MCF 10A (cell line): ENCODE data around the gene ZNF554. TPM values are rescaled to one million over a fixed set of nuclear protein-coding genes. Genes with fewer than 3 reads are reported as not detected.

Experiments
- BruUV-seq: library from RNA; stranded (reverse); fragments of 400-500 nt; replicated peaks from 2 replicates; lab custom pipeline; 2021; lab: Mats Ljungman, UMichigan
- CTCF ChIA-PET: fragments of 300-600 bp; sonication (Branson Sonifier 250); formaldehyde crosslinking; extraction: SDS; loops from one replicate; lab custom pipeline; 2021; ENCODE audit warnings: antibody characterized with exemption, inconsistent platforms; lab: Yijun Ruan, JAX
- POLR2A ChIA-PET: fragments of 300-600, 350-650 bp; sonication (Branson Sonifier 250); formaldehyde crosslinking; extraction: SDS; loops from one replicate; lab custom pipeline; 2020; ENCODE audit warnings: antibody characterized with exemption, inconsistent platforms; lab: Yijun Ruan, JAX
- DNase-seq: peaks from one replicate; pipeline ENCODE4 v3.0.0-alpha.2; 2018; ENCODE audit not compliant: unreplicated experiment
- H3K27ac Mint-ChIP-seq: one replicate; pipeline ENCODE4 v1.8.0; 2022; ENCODE audit warnings: mild to moderate bottlenecking, low read depth, mixed read lengths; ENCODE audit not compliant: unreplicated experiment
- H3K27me3 Mint-ChIP-seq: one replicate; pipeline ENCODE4 v1.8.0; 2022; ENCODE audit warnings: mixed read lengths; ENCODE audit not compliant: insufficient read depth, unreplicated experiment
- H3K36me3 Mint-ChIP-seq: one replicate; pipeline ENCODE4 v1.8.0; 2022; ENCODE audit warnings: mild to moderate bottlenecking, moderate library complexity, mixed read lengths; ENCODE audit not compliant: insufficient read depth, unreplicated experiment
- H3K4me1 Mint-ChIP-seq: one replicate; pipeline ENCODE4 v1.8.0; 2022; ENCODE audit warnings: mixed read lengths; ENCODE audit not compliant: insufficient read depth, unreplicated experiment
- H3K4me3 Mint-ChIP-seq: one replicate; pipeline ENCODE4 v1.8.0; 2022; ENCODE audit warnings: mild to moderate bottlenecking, moderate library complexity, mixed read lengths; ENCODE audit not compliant: unreplicated experiment
- H3K9me3 Mint-ChIP-seq: one replicate; pipeline ENCODE4 v1.8.0; 2022; ENCODE audit warnings: mixed read lengths; ENCODE audit not compliant: unreplicated experiment
- intact Hi-C: fragments of 100-400 bp; cut with micrococcal nuclease; formaldehyde crosslinking; loops from 2 replicates; pipeline ENCODE4 v1.14.1; 2022
- total RNA-seq: library from RNA; stranded (reverse); gene quantifications from 2 replicates; pipeline ENCODE4 v1.2.3, GENCODE V29; 2022
- TF ChIP-seq, protein P1 (sequence below): fragments of 200-600 bp; IDR thresholded peaks from one replicate; pipeline ENCODE4 v1.8.0; 2022; ENCODE audit warnings: antibody characterized with exemption, mild to moderate bottlenecking; ENCODE audit not compliant: unreplicated experiment

Gene ZNF554
- total RNA-seq, 1 experiment from 2014 or later = 3.1 TPM

DNA sequence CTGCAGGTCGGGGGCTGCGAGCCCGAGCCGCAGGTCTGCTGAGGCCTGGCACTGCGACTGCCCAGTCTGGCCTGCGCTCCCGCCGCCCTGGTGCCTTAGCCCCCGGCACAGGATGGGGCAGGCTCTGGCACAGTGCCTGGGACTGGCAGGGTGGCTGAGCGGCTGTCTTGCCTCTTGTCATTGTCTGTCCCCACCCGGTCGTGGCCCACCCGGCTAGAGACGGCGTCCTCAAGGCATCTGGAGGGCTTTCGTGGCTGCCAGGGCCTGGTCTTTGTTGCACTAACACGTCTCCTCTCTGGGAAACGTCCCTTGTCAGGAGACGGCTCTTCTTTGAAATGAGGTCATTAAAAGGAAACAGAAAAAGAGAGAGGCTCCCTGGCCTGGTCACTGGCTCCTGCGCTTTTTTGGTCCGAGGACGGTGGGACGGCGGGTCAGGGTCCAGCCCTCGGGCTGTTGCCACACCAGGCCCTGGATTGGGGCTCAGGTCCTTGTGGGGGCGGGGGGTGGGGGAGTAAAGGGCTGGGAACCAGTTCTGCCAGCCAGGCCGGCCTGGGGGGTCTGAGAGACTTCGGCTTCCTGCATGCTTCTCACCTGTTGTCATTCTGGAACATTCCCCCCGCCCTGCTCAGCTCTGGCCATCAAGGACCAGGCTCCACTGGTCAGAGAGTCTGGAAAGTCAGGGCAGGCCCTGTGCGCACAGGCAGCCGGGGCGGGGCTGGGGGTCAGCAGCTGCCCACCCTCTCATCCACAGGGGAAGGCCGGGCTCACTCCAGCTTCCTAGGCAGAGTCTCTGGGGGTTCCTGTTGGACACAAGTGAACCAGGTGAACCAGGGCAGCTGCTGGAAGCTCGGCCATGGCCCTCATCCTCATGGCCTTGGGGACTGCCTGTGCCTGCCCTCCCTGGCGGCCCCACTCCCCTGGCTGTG, 6.2 kb upstream of the ZNF554 start:
- Mint-ChIP-seq H3K36me3 (peaks cover 9% of the 10 kb centered on the region), H3K9me3 (no peaks in the 10 kb centered on the region), H3K27me3 (no peaks in the 10 kb centered on the region), H3K27ac (no peak overlapping the region), H3K4me1 (peaks cover 4% of the 10 kb centered on the region), H3K4me3 (no peak overlapping the region)
- BruUV-seq = TSS peak; percentile 50
- intact Hi-C loops = no loop called here
- ChIA-PET CTCF (interaction anchor here (0.6 kb wide), 1 partner anchor 170 kb away, joined by 3 read pairs; no protein-coding TSS in a partner anchor), POLR2A (no interaction called here)
- TF ChIP-seq, protein P1, sequence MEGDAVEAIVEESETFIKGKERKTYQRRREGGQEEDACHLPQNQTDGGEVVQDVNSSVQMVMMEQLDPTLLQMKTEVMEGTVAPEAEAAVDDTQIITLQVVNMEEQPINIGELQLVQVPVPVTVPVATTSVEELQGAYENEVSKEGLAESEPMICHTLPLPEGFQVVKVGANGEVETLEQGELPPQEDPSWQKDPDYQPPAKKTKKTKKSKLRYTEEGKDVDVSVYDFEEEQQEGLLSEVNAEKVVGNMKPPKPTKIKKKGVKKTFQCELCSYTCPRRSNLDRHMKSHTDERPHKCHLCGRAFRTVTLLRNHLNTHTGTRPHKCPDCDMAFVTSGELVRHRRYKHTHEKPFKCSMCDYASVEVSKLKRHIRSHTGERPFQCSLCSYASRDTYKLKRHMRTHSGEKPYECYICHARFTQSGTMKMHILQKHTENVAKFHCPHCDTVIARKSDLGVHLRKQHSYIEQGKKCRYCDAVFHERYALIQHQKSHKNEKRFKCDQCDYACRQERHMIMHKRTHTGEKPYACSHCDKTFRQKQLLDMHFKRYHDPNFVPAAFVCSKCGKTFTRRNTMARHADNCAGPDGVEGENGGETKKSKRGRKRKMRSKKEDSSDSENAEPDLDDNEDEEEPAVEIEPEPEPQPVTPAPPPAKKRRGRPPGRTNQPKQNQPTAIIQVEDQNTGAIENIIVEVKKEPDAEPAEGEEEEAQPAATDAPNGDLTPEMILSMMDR = no peak
- no peak for DNase-seq

DNA sequence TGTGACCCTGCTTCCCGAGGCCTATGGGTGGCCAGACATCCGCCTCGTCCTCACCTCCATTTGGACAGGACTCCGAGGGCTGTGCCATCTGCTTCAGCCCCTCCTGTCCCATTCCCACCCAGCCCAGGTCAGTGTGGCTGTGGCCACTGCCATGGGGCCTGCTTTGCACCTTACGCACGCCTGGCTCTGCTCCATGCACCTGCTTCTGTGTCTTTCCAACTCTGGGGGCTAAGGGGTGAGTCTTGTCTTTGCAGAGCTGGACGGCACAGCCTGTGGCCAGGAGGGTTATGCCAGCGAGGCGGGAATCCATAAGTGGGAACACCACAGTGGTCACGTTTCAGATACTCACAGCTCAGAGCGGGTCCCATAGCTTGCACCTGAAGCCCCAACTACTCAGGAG, 5.2 kb upstream of the ZNF554 start:
- BruUV-seq = no TSS peak
- H3K36me3 Mint-ChIP-seq = peaks cover 11% of the 10 kb centered on the region
- POLR2A ChIA-PET = no interaction called here
- no peak overlapping the region for H3K4me3 Mint-ChIP-seq
- no peak overlapping the region for H3K27ac Mint-ChIP-seq
- no peak for DNase-seq
- TF ChIP-seq, protein P1 = no peak
- no peaks in the 10 kb centered on the region for H3K9me3 Mint-ChIP-seq
- peaks cover 4% of the 10 kb centered on the region for H3K4me1 Mint-ChIP-seq
- no peaks in the 10 kb centered on the region for H3K27me3 Mint-ChIP-seq
- intact Hi-C loops = no loop called here
- CTCF ChIA-PET = no interaction called here

DNA sequence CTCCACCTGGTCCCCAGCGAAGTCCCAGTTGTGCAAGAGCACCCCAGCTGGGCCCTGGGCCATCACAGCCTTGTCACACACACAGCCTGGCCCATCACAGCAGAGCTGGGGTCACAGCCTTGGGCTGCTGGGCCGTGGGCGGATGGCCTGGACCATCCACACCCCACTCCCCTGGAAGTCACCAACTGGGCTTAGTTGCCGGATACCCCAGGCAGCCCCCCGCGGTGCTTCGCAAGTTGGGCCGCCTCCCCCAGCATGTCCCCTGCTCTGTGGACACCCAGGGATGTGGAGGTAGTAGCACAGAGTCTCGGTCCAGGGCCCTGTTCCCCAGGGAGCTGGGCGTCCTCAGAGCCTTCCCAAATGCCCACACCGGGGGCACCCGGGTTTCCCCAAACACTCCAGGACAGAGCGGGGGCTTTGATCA, 4.5 kb upstream of the ZNF554 start:
- Mint-ChIP-seq H3K4me1 (peaks cover 4% of the 10 kb centered on the region), H3K9me3 (no peaks in the 10 kb centered on the region), H3K36me3 (peaks cover 11% of the 10 kb centered on the region), H3K27me3 (no peaks in the 10 kb centered on the region), H3K4me3 (no peak overlapping the region), H3K27ac (no peak overlapping the region)
- POLR2A ChIA-PET = no interaction called here
- BruUV-seq = no TSS peak
- TF ChIP-seq, protein P1 = no peak
- DNase-seq = no peak
- CTCF ChIA-PET = interaction anchor here (0.7 kb wide), 1 partner anchor 1720 kb away, joined by 3 read pairs; the partner anchor contains the start of gene PLIN5
- intact Hi-C loops = no loop called here

DNA sequence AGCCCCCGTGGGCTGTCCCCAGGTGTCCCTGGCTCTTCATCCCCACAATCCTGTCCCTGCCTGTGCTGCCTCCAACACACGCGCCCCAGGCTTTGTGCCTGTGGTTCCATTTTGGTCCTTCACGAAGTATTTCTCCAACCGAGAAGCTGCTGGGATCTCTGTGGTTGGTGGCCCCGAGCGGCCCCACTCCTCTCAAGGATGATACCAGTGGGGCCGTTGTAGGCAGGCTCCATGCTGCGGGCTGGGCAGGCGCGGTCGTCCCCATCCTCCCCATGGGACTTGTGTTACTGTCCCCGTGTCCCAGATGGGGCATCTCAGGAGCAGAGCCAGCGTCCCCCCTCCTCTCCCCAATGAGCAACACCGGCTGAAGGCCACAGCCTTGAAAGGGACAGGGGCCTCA, 3.7 kb upstream of the ZNF554 start:
- ChIA-PET CTCF (interaction anchor here (0.7 kb wide), 1 partner anchor 114 kb away, joined by 3 read pairs; no protein-coding TSS in a partner anchor), POLR2A (no interaction called here)
- Mint-ChIP-seq H3K36me3 (peaks cover 11% of the 10 kb centered on the region), H3K4me3 (no peak overlapping the region), H3K9me3 (no peaks in the 10 kb centered on the region), H3K27ac (no peak overlapping the region), H3K27me3 (no peaks in the 10 kb centered on the region), H3K4me1 (peaks cover 4% of the 10 kb centered on the region)
- intact Hi-C loops = no loop called here
- DNase-seq = no peak
- TF ChIP-seq, protein P1 = no peak
- BruUV-seq = no TSS peak
